ENCODE measurements around the gene FHIT.

GRCh38 chr3:61093364-61093763 lies 157.9 kb downstream of the FHIT start:
- TF ChIP-seq EZH2phosphoT487 (IDR thresholded peaks at IDR 0.05; ENCODE audit: borderline replicate concordance, low read depth) (no peak), RFX5 (IDR thresholded peaks at IDR 0.05; ENCODE audit: low read length) (no peak), RCOR1 (IDR thresholded peaks at IDR 0.05; ENCODE audit: low read length) (no peak), TAF1 (IDR thresholded peaks at IDR 0.05; ENCODE audit: borderline replicate concordance, low read depth, low read length) (no peak), MXI1 (IDR thresholded peaks at IDR 0.05; ENCODE audit: low read depth, low read length) (no peak), PBX3 (IDR thresholded peaks at IDR 0.05) (no peak), CHD2 (IDR thresholded peaks at IDR 0.05; ENCODE audit: low read length, partially characterized antibody) (no peak), CTCF (IDR thresholded peaks at IDR 0.05) (no peak), RAD21 (IDR thresholded peaks at IDR 0.05; ENCODE audit: low read length) (no peak), SIN3A (IDR thresholded peaks at IDR 0.05; ENCODE audit: borderline replicate concordance, low read depth, low read length) (no peak), NRF1 (IDR thresholded peaks at IDR 0.05; ENCODE audit: low read depth, low read length) (no peak)
